Heart left ventricle (tissue), 16 donors: ENCODE measurements around the gene PTPRC. TPM values are rescaled to one million over a fixed set of nuclear protein-coding genes. Genes with fewer than 3 reads are reported as not detected.

Experiments used
- ATAC-seq, 4 donors: fragments of 200-7000 bp; cut with Tn5 transposase; one replicate each; pipeline ENCODE4 v1.9.1; 2020 to 2022; ENCODE audit warnings: moderate library complexity in 4 of 4, mild to moderate bottlenecking in 3 of 4, moderate number of reproducible peaks in 1 of 4
- DNase-seq, 5 donors: peaks; one replicate each; pipeline ENCODE4 v3.0.0-alpha.2; 2020
- H3K27ac ChIP-seq, 12 donors: fragments of 200-600 bp; sonication (generic) in 4 of 12; one replicate each; pipeline versions ENCODE4 v1.5.0 to v1.8.0; 2016 to 2022; ENCODE audit warnings: mild to moderate bottlenecking in 2 of 12
- H3K27me3 ChIP-seq, 9 donors: fragments of 200-600 bp; sonication (generic) in 2 of 9; one replicate each; pipeline versions ENCODE4 v1.5.1 to v1.8.0; 2016 to 2022; ENCODE audit warnings: mild to moderate bottlenecking in 3 of 9
- H3K36me3 ChIP-seq, 9 donors: fragments of 200-600 bp; sonication (generic) in 2 of 9; one replicate each; pipeline versions ENCODE4 v1.5.0 to v1.8.0; 2018 to 2022; ENCODE audit warnings: mild to moderate bottlenecking in 2 of 9
- H3K4me1 ChIP-seq, 12 donors: fragments of 200-600 bp; sonication (generic) in 4 of 12; one replicate each; pipeline versions ENCODE4 v1.5.0 to v1.8.0; 2016 to 2022; ENCODE audit warnings: mild to moderate bottlenecking in 3 of 12
- H3K4me3 ChIP-seq, 12 donors: fragments of 200-600 bp; sonication (generic) in 4 of 12; one replicate each; pipeline versions ENCODE4 v1.5.0 to v1.8.0; 2017 to 2022; ENCODE audit warnings: mild to moderate bottlenecking in 9 of 12, moderate library complexity in 4 of 12
- H3K9me3 ChIP-seq, 12 donors: fragments of 200-600 bp; sonication (generic) in 4 of 12; one replicate each; pipeline versions ENCODE4 v1.5.0 to v1.8.0; 2016 to 2022; ENCODE audit warnings: mild to moderate bottlenecking in 1 of 12
- POLR2A ChIP-seq, 2 donors: fragments of 450-650 bp; IDR thresholded peaks; one replicate each; pipeline ENCODE4 v1.6.1; 2017; ENCODE audit warnings: antibody characterized with exemption in 2 of 2, mild to moderate bottlenecking in 2 of 2, moderate library complexity in 2 of 2
- WGBS, 4 donors: extraction: QIAGEN DNeasy Blood & Tissue Kit in 2 of 4; methylation state at CpG; one replicate each; pipeline versions ENCODE4 v1.1.5 to v1.1.7; 2013 to 2018; 5-methylcytosine and 5-hydroxymethylcytosine counted together
- intact Hi-C, 10 donors: fragments of 100-400 bp; cut with DNase I; formaldehyde crosslinking; loops; one replicate each; pipeline versions ENCODE4 v1.11.1 to v1.14.2; 2022
- polyA plus RNA-seq, 2 donors: library from polyadenylated mRNA; stranded (reverse); fragments of 200-250 nt; gene quantifications; one replicate each; pipeline ENCODE4 v1.2.3, GENCODE V29; 2013
- total RNA-seq, 9 donors: library from RNA; depleted of rRNA in 2 of 9; stranded (reverse); fragments of >200 nt in 2 of 9; fragmentation: NEBNext Ultra II Directional in 3 of 9; extraction: Animal tissue kit (Norgen Biotek cat#: 25700) in 3 of 9; gene quantifications; one replicate each; pipeline versions ENCODE4 v1.1.0 to v1.2.4, GENCODE V29; 2016 to 2023
- TF ChIP-seq, protein P1 (sequence below), 12 donors: fragments of 200-600 bp; sonication (generic) in 4 of 12; IDR thresholded peaks; one replicate each; pipeline versions ENCODE4 v1.5.0 to v1.8.0; 2018 to 2022; ENCODE audit warnings: antibody characterized with exemption in 12 of 12, mild to moderate bottlenecking in 5 of 12
- donor health status: ischemic (EF 13 %, LVEDD 7.1; RV severe dilation, severe dysfunction).
- donor health status: healthy with polysubstance abuse.
- donor health status: DM: no; HTN: yes; CAD: no.
- donor health status: DM: no; HTN: no; CAD: no.
- donor health status: ischemic (EF 25% LVEDD 6.9; RV normal size, moderate dysfunction).
- donor health status: ischemic (EF 25% LVEDD 5.7; RV mildly dilated, moderate dysfunction).
- donor health status: healthy.
- donor health status: DM: yes; HTN: yes; CAD: no.
- donor health status: ischemic (EF 35%, LVEDD 5.7; RV mildly dilated, moderate dysfunction).
- donor health status: nonischemic (EF 11% LVEDD 7.7; RV severe dilation, severe dysfunction).
- donor health status: DM: yes; HTN: yes; CAD: no.
- donor health status: PGD.
- donor health status: ischemic (EF 29% LVEDD 5.4; RV normal size, mild dysfunction).
- donor health status: nonischemic (EF 23%, LVEDD 6.1; RV moderate dilation, normal function).

PTPRC gene
- total and polyA plus RNA-seq, 11 donors: 0.65 to 99.3 (median 4.4) TPM

DNA sequence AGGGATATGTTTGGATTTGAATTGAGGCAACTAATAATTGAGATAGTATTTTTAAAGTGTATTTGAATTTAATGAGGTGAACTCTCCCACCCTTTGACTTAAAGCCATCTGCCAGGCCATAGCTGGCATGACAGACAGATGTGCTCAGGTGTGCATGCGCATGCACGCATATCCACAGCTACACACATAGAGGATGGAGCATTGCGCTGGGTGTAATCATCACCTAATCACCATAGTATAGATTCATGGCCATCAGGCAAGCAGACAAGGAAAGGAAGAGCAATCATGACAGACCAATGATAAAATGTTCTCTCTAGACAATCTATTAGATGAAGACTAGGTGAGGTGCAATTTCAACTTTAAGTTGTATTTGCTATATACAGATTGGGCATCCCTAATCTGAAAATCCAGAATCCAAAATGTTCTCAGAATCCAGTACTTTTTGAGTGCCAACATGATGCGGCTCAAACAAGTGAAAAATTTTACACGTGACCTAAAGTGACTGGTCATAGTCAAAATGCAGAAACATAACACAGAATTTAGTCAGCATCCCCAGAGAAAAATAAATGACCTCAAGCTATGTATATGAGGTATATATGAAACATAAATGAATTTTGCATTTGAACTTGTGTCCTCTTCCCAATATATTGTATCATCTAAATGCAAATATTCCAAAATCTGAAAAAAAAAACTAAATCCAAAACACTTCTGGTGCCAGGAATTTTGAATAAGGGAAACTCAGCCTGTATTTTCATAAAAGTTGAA is 70.1 kb downstream of the PTPRC start:
- peaks cover 0 to 12% (median 0%) of the 10 kb centered on the region in 9 donors for H3K27me3 ChIP-seq
- H3K9me3 ChIP-seq: no peaks in the 10 kb centered on the region
- no peak for ATAC-seq
- no peaks in the 10 kb centered on the region for H3K4me1 ChIP-seq
- no peak overlapping the region for H3K27ac ChIP-seq
- intact Hi-C loops: no loop called here
- TF ChIP-seq, protein P1, sequence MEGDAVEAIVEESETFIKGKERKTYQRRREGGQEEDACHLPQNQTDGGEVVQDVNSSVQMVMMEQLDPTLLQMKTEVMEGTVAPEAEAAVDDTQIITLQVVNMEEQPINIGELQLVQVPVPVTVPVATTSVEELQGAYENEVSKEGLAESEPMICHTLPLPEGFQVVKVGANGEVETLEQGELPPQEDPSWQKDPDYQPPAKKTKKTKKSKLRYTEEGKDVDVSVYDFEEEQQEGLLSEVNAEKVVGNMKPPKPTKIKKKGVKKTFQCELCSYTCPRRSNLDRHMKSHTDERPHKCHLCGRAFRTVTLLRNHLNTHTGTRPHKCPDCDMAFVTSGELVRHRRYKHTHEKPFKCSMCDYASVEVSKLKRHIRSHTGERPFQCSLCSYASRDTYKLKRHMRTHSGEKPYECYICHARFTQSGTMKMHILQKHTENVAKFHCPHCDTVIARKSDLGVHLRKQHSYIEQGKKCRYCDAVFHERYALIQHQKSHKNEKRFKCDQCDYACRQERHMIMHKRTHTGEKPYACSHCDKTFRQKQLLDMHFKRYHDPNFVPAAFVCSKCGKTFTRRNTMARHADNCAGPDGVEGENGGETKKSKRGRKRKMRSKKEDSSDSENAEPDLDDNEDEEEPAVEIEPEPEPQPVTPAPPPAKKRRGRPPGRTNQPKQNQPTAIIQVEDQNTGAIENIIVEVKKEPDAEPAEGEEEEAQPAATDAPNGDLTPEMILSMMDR (IDR thresholded peaks at IDR 0.05): no peak
- no peak for TF ChIP-seq POLR2A (IDR thresholded peaks at IDR 0.05)
- no peak for DNase-seq
- WGBS, 4 donors: 82 to 96% (median 96%) methylated on average over 5 of the region's 5 CpGs
- H3K36me3 ChIP-seq: peaks cover 0 to 87% (median 0%) of the 10 kb centered on the region in 9 donors
- H3K4me3 ChIP-seq: no peak overlapping the region

DNA sequence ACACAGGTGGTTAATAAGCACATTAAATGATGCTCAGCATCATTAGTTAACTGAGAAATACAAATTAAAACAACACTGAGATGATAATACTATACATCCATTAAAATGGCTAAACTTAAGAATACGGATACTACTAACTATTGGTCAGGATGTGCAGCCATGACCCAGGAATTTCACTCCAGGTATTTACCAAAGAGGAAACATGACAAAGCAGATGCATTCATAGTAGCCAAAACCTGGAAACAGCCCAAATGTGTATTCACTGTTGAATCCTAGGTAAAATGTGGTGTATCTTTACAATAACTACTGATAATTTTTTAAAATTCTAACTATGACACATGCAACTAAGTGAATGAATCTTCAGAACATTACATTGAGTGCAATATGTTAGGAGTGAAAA is 73.0 kb downstream of the PTPRC start:
- ATAC-seq: no peak
- Histone ChIP-seq H3K9me3 (no peaks in the 10 kb centered on the region), H3K36me3 (peaks cover 0 to 93% (median 0%) of the 10 kb centered on the region in 9 donors), H3K4me1 (no peaks in the 10 kb centered on the region), H3K27ac (no peak overlapping the region), H3K27me3 (peaks cover 0 to 3% (median 0%) of the 10 kb centered on the region in 9 donors), H3K4me3 (no peak overlapping the region)
- no peak for TF ChIP-seq POLR2A (IDR thresholded peaks at IDR 0.05)
- TF ChIP-seq, protein P1 (IDR thresholded peaks at IDR 0.05): no peak
- intact Hi-C loops: no loop called here
- WGBS, 4 donors: 59 to 73% (median 69%) methylated on average over 1 of the region's 1 CpG
- DNase-seq: no peak

DNA sequence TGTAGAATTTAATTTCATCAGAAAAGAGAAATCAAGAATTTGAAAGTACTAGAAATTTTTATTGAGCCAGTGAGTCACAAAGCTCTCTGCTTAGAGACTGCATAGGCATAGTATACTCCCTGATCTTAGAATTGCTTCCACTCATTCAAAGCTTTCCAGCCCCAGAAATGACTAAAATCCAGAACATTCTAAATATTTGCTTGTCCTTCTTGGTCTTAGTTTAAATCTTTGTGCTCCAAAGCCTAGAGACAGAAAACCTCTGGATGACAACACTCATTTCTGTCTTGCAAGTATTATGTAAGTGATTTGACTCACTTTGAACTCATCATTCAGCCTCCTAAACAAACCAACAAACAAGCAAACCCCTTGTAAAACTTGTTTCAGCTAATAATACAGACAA is 74.2 kb downstream of the PTPRC start:
- Histone ChIP-seq H3K27ac (no peak overlapping the region), H3K36me3 (peaks cover 0 to 93% (median 0%) of the 10 kb centered on the region in 9 donors), H3K4me3 (no peak overlapping the region), H3K4me1 (no peaks in the 10 kb centered on the region), H3K9me3 (no peaks in the 10 kb centered on the region), H3K27me3 (peaks cover 0 to 3% (median 0%) of the 10 kb centered on the region in 9 donors)
- ATAC-seq (no peak), DNase-seq (no peak)
- no peak for TF ChIP-seq POLR2A (IDR thresholded peaks at IDR 0.05)
- TF ChIP-seq, protein P1 (IDR thresholded peaks at IDR 0.05): no peak
- intact Hi-C loops: no loop called here

DNA sequence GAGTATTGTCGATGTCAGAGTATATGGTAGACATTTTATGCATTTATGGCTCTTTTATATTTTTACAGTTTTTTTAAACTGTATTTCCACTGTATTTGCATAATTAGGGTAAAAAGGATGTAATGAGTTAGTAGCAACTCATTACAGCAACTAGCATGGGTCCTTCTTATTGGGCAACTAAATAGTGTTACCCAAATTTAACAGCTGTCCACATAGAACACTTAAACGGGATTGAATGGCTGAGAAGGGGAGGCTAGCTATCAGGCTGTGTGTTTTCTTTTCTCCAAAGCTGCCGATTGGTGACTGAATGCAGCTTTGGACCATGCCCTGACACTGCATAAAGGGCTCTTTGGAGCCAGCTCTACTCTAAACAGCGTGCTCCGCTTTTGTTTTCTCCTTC is 75.4 kb downstream of the PTPRC start:
- Histone ChIP-seq H3K9me3 (no peaks in the 10 kb centered on the region), H3K27ac (no peak overlapping the region), H3K4me1 (no peaks in the 10 kb centered on the region), H3K36me3 (peaks cover 0 to 93% (median 0%) of the 10 kb centered on the region in 9 donors), H3K4me3 (no peak overlapping the region), H3K27me3 (peaks cover 0 to 3% (median 0%) of the 10 kb centered on the region in 9 donors)
- ATAC-seq (no peak), DNase-seq (no peak)
- TF ChIP-seq, protein P1 (IDR thresholded peaks at IDR 0.05): no peak
- no peak for TF ChIP-seq POLR2A (IDR thresholded peaks at IDR 0.05)
- WGBS, 4 donors: 70 to 71% (median 71%) methylated on average over 5 of the region's 5 CpGs
- intact Hi-C loops: no loop called here
